Stimulated activated CD8-positive, alpha-beta memory T cell treated with anti-CD3 and anti-CD28 coated beads, Interleukin-7, amount 100 ng/mL, for 24 hours (primary cell): ENCODE measurements around the gene TLK1.
A peak's percentile ranks its signal among the peaks of the same experiment; 100 is the strongest.

Experiments
- DNase-seq: peaks from one replicate; pipeline ENCODE4 v3.0.0-alpha.2; 2020; ENCODE audit warnings: low read depth

TLK1 gene

DNA sequence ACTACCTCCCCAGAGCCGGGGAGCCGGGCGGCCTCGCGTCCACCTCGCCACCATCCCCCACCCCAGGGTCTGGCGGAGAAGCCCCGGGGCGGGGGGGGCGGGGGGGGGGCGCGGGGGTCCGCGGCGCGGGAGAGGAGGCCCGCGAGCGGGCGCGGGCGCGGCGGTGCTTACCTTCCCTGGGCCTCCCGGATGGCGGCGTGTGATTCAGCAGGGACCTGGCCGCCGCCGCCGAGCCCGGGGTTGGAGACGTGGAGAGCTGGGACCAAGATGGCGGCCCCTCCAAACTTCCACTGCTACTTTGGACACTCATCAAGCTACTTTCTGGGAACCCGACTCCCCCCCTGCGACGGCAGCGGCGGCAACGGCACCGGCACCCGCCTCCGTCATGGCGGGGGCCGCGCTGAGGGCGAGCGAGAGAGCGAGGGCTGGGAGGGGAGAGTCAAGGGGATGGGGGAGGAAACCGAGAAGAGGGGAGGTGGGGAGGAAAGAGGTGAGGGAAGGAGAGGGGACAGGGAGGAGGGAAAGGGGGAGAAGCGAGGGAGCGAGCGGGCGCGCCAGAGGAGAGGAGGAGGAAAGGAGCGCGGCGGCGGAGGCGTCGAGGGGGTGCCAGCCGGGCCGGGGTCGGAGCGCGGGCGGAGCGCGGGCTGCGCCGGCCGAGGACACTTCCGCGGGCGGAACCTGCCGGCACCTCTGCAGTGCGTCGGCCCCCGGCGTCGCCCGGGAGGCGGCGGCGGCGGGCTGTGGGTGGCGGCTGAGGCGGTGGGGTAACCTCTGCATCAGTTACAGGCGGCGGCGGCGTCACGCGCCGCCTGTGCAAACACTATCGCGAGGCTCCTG is at the start of gene TLK1:
TLK1 (minus strand) TSS at position 775 of the 837 bp plus-strand sequence; CDS start at position 310, 465 bp downstream.
- peak; percentile 41 for DNase-seq

GRCh38 chr2:171210216-171210863 is 49.6 kb upstream of the TLK1 start:
- no peak for DNase-seq

DNA sequence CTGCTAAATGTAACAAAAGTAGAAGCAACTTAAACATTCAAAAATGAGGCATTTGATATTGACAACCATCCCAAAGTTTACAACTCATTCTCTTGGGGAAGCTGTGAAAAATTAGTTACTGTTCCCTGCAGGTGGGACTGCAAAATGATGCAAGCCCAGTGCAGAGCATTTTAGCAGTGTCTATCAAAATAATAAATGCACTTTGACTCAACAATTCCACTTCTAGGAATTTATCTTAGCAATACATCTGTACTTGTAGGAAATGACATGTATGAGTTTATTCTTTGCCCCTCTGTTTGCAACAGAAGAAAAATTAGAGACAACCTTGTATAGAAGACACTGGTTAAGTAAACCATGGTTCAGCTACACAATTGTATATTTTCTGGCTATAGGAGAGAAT is 48.0 kb upstream of the TLK1 start:
- no peak for DNase-seq

- DNase-seq, result no peak
Measured at GRCh38 chr2:171206422-171207115, 45.9 kb upstream of the TLK1 start.

DNA sequence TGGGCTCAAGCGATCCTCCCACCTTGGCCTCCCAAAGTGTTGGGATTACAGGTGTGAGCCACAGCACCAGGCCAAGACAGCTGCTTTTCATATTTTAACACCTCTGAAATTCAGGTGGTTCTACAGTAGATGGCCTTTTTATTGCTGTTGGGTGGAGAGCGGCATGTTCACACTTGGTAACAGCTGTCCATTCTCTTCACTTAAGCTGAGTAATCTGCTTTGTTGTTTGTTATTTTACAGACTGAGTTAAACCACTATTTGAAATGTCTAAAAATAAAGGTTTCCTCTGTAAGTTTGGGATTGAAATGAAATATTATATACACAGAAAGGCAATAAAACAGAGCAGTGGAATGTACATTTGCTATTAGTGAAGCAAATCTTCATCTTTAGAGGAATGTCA is 44.9 kb upstream of the TLK1 start:
- no peak for DNase-seq

GRCh38 chr2:171201767-171202166 is 41.1 kb upstream of the TLK1 start:
- DNase-seq, result no peak

- no peak for DNase-seq
Measured at GRCh38 chr2:171201271-171201670, 40.6 kb upstream of the TLK1 start.

- no peak for DNase-seq
Measured at GRCh38 chr2:171200469-171200868, 39.8 kb upstream of the TLK1 start.

- DNase-seq, result no peak
Measured at GRCh38 chr2:171191021-171191420, 30.3 kb upstream of the TLK1 start.

- DNase-seq, result no peak
Measured at GRCh38 chr2:171187819-171188218, 27.1 kb upstream of the TLK1 start.

- no peak for DNase-seq
Measured at GRCh38 chr2:171187177-171187576, 26.5 kb upstream of the TLK1 start.

DNA sequence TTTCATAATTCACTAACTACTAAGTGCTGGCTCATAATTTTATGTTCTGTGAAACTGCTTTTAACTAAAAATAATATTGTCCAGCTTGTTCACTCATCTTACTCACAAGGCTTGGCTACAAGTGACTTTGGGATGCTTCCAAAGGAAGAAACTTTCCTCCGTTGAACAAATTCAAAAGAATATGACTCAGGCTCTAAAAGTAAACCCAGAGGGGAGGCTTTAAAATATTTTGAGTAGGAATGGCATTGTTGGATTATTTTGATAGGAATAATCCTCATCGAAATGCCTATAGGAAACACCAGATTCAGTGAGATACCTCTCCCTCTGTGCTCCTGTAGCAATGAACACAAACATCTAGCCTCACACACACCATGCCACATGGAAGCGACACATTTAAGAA is 25.2 kb upstream of the TLK1 start:
- DNase-seq, result no peak

GRCh38 chr2:171185165-171185818 is 24.6 kb upstream of the TLK1 start:
- DNase-seq, result no peak

- DNase-seq, result no peak
Measured at GRCh38 chr2:171181064-171182049, 20.7 kb upstream of the TLK1 start.

- no peak for DNase-seq
Measured at GRCh38 chr2:171180229-171180930, 19.7 kb upstream of the TLK1 start.

GRCh38 chr2:171178993-171179392 is 18.3 kb upstream of the TLK1 start:
- DNase-seq, result no peak

GRCh38 chr2:171176516-171176915 is 15.8 kb upstream of the TLK1 start:
- no peak for DNase-seq

GRCh38 chr2:171174075-171174474 is 13.4 kb upstream of the TLK1 start:
- no peak for DNase-seq

GRCh38 chr2:171173087-171173486 is 12.4 kb upstream of the TLK1 start:
- no peak for DNase-seq

- DNase-seq, result no peak
Measured at GRCh38 chr2:171171808-171172207, 11.1 kb upstream of the TLK1 start.

GRCh38 chr2:171169839-171170238 is 9.1 kb upstream of the TLK1 start:
- no peak for DNase-seq
